HCT116 (cell line): ENCODE measurements around the gene COL3A1. TPM values are rescaled to one million over a fixed set of nuclear protein-coding genes. Genes with fewer than 3 reads are reported as not detected.

Source experiments
- ATAC-seq: fragments of 200-7000 bp; cut with Tn5 transposase; 2 replicates; pipeline ENCODE4 v1.9.1; 2020; ENCODE audit warnings: mild to moderate bottlenecking, moderate library complexity
- BruUV-seq: library from RNA; stranded (reverse); fragments of 400-500 nt; replicated peaks from 2 replicates; lab custom pipeline; 2021; lab: Mats Ljungman, UMichigan
- CTCF ChIA-PET: fragments of 300-600 bp; sonication (Branson Sonifier 250); formaldehyde crosslinking; loops from one replicate; lab custom pipeline; 2021; ENCODE audit warnings: antibody characterized with exemption; lab: Charles Lee
- POLR2A ChIA-PET: fragments of 300-600, 350-600 bp; sonication (Branson Sonifier 250); formaldehyde crosslinking; loops from one replicate; lab custom pipeline; 2021; ENCODE audit warnings: antibody characterized with exemption; lab: Charles Lee
- RAD21 ChIA-PET, 2 experiments: fragments of 300-600 bp; sonication (Branson Sonifier 250); formaldehyde crosslinking; loops; one replicate each; lab custom pipeline; 2023; ENCODE audit warnings: low total read pairs in 2 of 2; ENCODE audit not compliant: uncharacterized antibody in 2 of 2, unreplicated experiment in 2 of 2, low non-redundant PET in 1 of 2; lab: Charles Lee
- DNase-seq: peaks from one replicate; pipeline ENCODE4 v3.0.0-alpha.2; 2010; ENCODE audit warnings: low read depth, low spot score
- H2AFZ ChIP-seq: fragments of 200-600 bp; shearing (Covaris generic), sonication (generic); 2 replicates; pipeline ENCODE4 v1.6.1; 2017; ENCODE audit warnings: low read depth, mixed run types, mixed read lengths, antibody characterized with exemption, low read length; ENCODE audit not compliant: poor library complexity, severe bottlenecking
- H3K27ac ChIP-seq: 2 replicates; pipeline ENCODE4 v1.5.1; 2012; ENCODE audit warnings: low read depth, low read length
- H3K27me3 ChIP-seq: fragments of 200-600 bp; sonication (generic); 2 replicates; pipeline ENCODE4 v1.6.1; 2016; ENCODE audit warnings: mixed run types, low read length, mixed read lengths; ENCODE audit not compliant: insufficient read depth
- H3K36me3 ChIP-seq, 2 experiments: fragments of 200-500 bp in 1 of 2; fragments of 200-600 bp in 1 of 2; sonication (Bioruptor generic) in 1 of 2; sonication (generic) in 1 of 2; 2 replicates each; pipeline versions ENCODE4 v1.5.1 to v1.6.1; 2014 to 2016; ENCODE audit warnings: low read length in 2 of 2, inconsistent platforms in 1 of 2, mixed read lengths in 1 of 2, mixed run types in 1 of 2; ENCODE audit not compliant: insufficient read depth in 2 of 2, control insufficient read depth in 1 of 2
- H3K4me1 ChIP-seq, 2 experiments: fragments of 200-600 bp in 1 of 2; sonication (generic) in 1 of 2; 2 replicates each; pipeline versions ENCODE4 v1.5.1 to v1.6.1; 2012 to 2017; ENCODE audit warnings: low read length in 2 of 2, inconsistent platforms in 1 of 2, mild to moderate bottlenecking in 1 of 2, mixed read lengths in 1 of 2, mixed run types in 1 of 2, moderate library complexity in 1 of 2; ENCODE audit not compliant: insufficient read depth in 2 of 2, control insufficient read depth in 1 of 2
- H3K4me2 ChIP-seq: fragments of 200-600 bp; sonication (generic); 2 replicates; pipeline ENCODE4 v1.6.1; 2017; ENCODE audit warnings: mixed run types, low read length, mixed read lengths
- H3K4me3 ChIP-seq, 2 experiments: fragments of 200-600 bp in 1 of 2; sonication (generic) in 1 of 2; replicated peaks in 1 of 2; 2 replicates each; pipeline ENCODE4 v1.5.1; 2011 to 2016; ENCODE audit warnings: low read length in 2 of 2, control low read depth in 1 of 2, low read depth in 1 of 2, mild to moderate bottlenecking in 1 of 2, mixed read lengths in 1 of 2, mixed run types in 1 of 2
- H3K79me2 ChIP-seq: fragments of 200-600 bp; sonication (generic); 2 replicates; pipeline ENCODE4 v1.6.1; 2017; ENCODE audit warnings: mild to moderate bottlenecking, mixed run types, low read length, moderate library complexity, mixed read lengths; ENCODE audit not compliant: insufficient read depth
- H3K9ac ChIP-seq: fragments of 200-600 bp; sonication (generic); 2 replicates; pipeline ENCODE4 v1.6.1; 2016; ENCODE audit warnings: low read length, mixed read lengths
- H3K9me2 ChIP-seq: fragments of 200-600 bp; sonication (generic), shearing (Covaris generic); 2 replicates; pipeline ENCODE4 v1.6.1; 2017; ENCODE audit warnings: mixed run types, mild to moderate bottlenecking, moderate library complexity; ENCODE audit not compliant: insufficient read depth
- H3K9me3 ChIP-seq, 2 experiments: fragments of 200-500 bp in 1 of 2; fragments of 200-600 bp in 1 of 2; sonication (Bioruptor generic) in 1 of 2; sonication (generic) in 1 of 2; 2 replicates each; pipeline ENCODE4 v1.6.1; 2014 to 2017; ENCODE audit warnings: low read length in 2 of 2, mixed read lengths in 2 of 2, inconsistent platforms in 1 of 2, low read depth in 1 of 2, mild to moderate bottlenecking in 1 of 2, mixed run types in 1 of 2, moderate library complexity in 1 of 2; ENCODE audit not compliant: control insufficient read depth in 1 of 2, insufficient read depth in 1 of 2
- H4K20me1 ChIP-seq: fragments of 200-600 bp; sonication (generic), shearing (Covaris generic); 2 replicates; pipeline ENCODE4 v1.6.1; 2017; ENCODE audit warnings: mixed run types, mild to moderate bottlenecking, moderate library complexity; ENCODE audit not compliant: insufficient read depth
- CBX3 ChIP-seq: IDR thresholded peaks from 2 replicates; pipeline ENCODE4 v1.6.1; 2012; ENCODE audit warnings: low read depth
- CEBPB ChIP-seq: IDR thresholded peaks from 2 replicates; pipeline ENCODE4 v1.6.1; 2012; ENCODE audit warnings: low read depth
- EGR1 ChIP-seq: IDR thresholded peaks from 2 replicates; pipeline ENCODE4 v1.6.1; 2012; ENCODE audit warnings: low read depth
- ELF1 ChIP-seq: IDR thresholded peaks from 2 replicates; pipeline ENCODE4 v1.6.1; 2012; ENCODE audit warnings: low read depth, borderline replicate concordance
- EZH2phosphoT487 ChIP-seq: fragments of 200-600 bp; IDR thresholded peaks from 2 replicates; pipeline ENCODE4 v1.6.1; 2018; ENCODE audit warnings: antibody characterized with exemption, borderline replicate concordance
- JUND ChIP-seq: IDR thresholded peaks from 2 replicates; pipeline ENCODE4 v1.6.1; 2012
- POLR2A ChIP-seq: IDR thresholded peaks from 2 replicates; pipeline ENCODE4 v1.7.0; 2011; ENCODE audit warnings: borderline replicate concordance; ENCODE audit not compliant: insufficient read depth, insufficient read length; ENCODE audit errors: extremely low read depth
- POLR2AphosphoS5 ChIP-seq: IDR thresholded peaks from 2 replicates; pipeline ENCODE4 v1.6.1; 2011; ENCODE audit warnings: mild to moderate bottlenecking, low read depth, low read length, moderate library complexity
- RAD21 ChIP-seq: IDR thresholded peaks from 2 replicates; pipeline ENCODE4 v1.6.1; 2012; ENCODE audit warnings: low read depth, mild to moderate bottlenecking
- SP1 ChIP-seq: IDR thresholded peaks from 2 replicates; pipeline ENCODE4 v1.6.1; 2012; ENCODE audit warnings: low read depth
- SRF ChIP-seq: IDR thresholded peaks from 2 replicates; pipeline ENCODE4 v1.6.1; 2012; ENCODE audit warnings: low read depth
- YY1 ChIP-seq: IDR thresholded peaks from 2 replicates; pipeline ENCODE4 v1.6.1; 2011; ENCODE audit warnings: low read length, low read depth, moderate library complexity, mild to moderate bottlenecking; ENCODE audit not compliant: insufficient replicate concordance; ENCODE audit errors: extremely low read depth
- ZFX ChIP-seq: fragments of 450-650 bp; IDR thresholded peaks from 2 replicates; pipeline ENCODE4 v1.6.1; 2017
- ZNF274 ChIP-seq: fragments of 200-500 bp; sonication (Bioruptor generic); IDR thresholded peaks from 2 replicates; pipeline ENCODE4 v1.6.1; 2014; ENCODE audit warnings: mild to moderate bottlenecking, low read depth, low read length, inconsistent platforms
- intact Hi-C: fragments of 100-400 bp; cut with micrococcal nuclease; formaldehyde crosslinking; loops from 2 replicates; pipeline ENCODE4 v1.10.0; 2022
- total RNA-seq: library from RNA; stranded (reverse); gene quantifications from one replicate; pipeline ENCODE4 v1.2.1, GENCODE V29; 2021; ENCODE audit not compliant: unreplicated experiment
- TF ChIP-seq, protein P1 (sequence below), 3 experiments: fragments of 200-600 bp in 1 of 3; sonication (generic) in 1 of 3; IDR thresholded peaks in 2 of 3; conservative IDR thresholded peaks in 1 of 3; 2 replicates each; pipeline ENCODE4 v1.5.1; 2012 to 2017; ENCODE audit warnings: low read depth in 2 of 3, low read length in 2 of 3, antibody characterized with exemption in 1 of 3, borderline replicate concordance in 1 of 3, control low read depth in 1 of 3, mild to moderate bottlenecking in 1 of 3, mixed read lengths in 1 of 3, mixed run types in 1 of 3, moderate library complexity in 1 of 3; ENCODE audit not compliant: insufficient read depth in 1 of 3
- TF ChIP-seq, protein P2 (sequence below): IDR thresholded peaks from 2 replicates; pipeline ENCODE4 v1.6.1; 2012
- TF ChIP-seq, protein P3 (sequence below): IDR thresholded peaks from 2 replicates; pipeline ENCODE4 v1.6.1; 2011; ENCODE audit warnings: mild to moderate bottlenecking, low read length, moderate library complexity; ENCODE audit not compliant: insufficient replicate concordance; ENCODE audit errors: extremely low read depth
- TF ChIP-seq, protein P4 (sequence below): IDR thresholded peaks from 2 replicates; pipeline ENCODE4 v1.6.1; 2012

The COL3A1 gene
- total RNA-seq, 1 experiment from 2014 or later = 1.0 TPM

DNA sequence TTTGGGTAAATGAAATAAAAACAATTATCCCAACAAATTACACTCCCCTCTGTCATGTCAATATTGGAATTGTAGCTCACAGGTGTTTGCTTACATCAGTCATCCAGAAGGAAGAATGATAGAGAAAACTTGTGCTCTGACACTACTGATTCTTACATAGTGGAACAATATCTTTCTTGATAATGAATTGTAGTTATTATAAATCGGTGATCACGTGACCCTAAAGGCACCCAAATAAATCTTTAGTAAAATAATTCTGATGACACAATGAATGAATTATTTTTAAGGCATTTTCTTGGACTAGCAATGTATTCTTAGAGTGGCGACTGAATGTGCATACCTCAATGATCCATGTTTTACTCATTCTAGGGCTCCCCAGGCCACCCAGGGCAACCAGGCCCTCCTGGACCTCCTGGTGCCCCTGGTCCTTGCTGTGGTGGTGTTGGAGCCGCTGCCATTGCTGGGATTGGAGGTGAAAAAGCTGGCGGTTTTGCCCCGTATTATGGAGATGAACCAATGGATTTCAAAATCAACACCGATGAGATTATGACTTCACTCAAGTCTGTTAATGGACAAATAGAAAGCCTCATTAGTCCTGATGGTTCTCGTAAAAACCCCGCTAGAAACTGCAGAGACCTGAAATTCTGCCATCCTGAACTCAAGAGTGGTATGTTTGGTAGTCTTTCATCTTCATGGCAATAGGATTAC is 34.5 kb downstream of the COL3A1 start:
- DNase-seq = no peak
- no peaks in the 10 kb centered on the region for H3K9me3 ChIP-seq
- ChIA-PET CTCF (no interaction called here), RAD21 (no interaction called here), POLR2A (no interaction called here)
- H3K4me2 ChIP-seq = no peak overlapping the region
- no peak overlapping the region for H3K27ac ChIP-seq
- TF ChIP-seq, protein P1, sequence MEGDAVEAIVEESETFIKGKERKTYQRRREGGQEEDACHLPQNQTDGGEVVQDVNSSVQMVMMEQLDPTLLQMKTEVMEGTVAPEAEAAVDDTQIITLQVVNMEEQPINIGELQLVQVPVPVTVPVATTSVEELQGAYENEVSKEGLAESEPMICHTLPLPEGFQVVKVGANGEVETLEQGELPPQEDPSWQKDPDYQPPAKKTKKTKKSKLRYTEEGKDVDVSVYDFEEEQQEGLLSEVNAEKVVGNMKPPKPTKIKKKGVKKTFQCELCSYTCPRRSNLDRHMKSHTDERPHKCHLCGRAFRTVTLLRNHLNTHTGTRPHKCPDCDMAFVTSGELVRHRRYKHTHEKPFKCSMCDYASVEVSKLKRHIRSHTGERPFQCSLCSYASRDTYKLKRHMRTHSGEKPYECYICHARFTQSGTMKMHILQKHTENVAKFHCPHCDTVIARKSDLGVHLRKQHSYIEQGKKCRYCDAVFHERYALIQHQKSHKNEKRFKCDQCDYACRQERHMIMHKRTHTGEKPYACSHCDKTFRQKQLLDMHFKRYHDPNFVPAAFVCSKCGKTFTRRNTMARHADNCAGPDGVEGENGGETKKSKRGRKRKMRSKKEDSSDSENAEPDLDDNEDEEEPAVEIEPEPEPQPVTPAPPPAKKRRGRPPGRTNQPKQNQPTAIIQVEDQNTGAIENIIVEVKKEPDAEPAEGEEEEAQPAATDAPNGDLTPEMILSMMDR (IDR thresholded peaks at IDR 0.05 in 2 of 3, conservative IDR thresholded peaks at IDR 0.05 in 1 of 3; ENCODE audit: borderline replicate concordance in 1 of 3, insufficient read depth in 1 of 3, low read depth in 2 of 3, low read length in 2 of 3) = no peak
- TF ChIP-seq ELF1 (no peak), ZNF274 (no peak)
- TF ChIP-seq, protein P2, sequence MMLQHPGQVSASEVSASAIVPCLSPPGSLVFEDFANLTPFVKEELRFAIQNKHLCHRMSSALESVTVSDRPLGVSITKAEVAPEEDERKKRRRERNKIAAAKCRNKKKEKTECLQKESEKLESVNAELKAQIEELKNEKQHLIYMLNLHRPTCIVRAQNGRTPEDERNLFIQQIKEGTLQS = no peak
- H2AFZ ChIP-seq = no peak overlapping the region
- no peaks in the 10 kb centered on the region for H4K20me1 ChIP-seq
- no peak for ATAC-seq
- BruUV-seq = no TSS peak
- no peaks in the 10 kb centered on the region for H3K9me2 ChIP-seq
- no peaks in the 10 kb centered on the region for H3K4me1 ChIP-seq
- H3K4me3 ChIP-seq = no peak overlapping the region
- H3K36me3 ChIP-seq = no peaks in the 10 kb centered on the region
- intact Hi-C loops = no loop called here
- no peaks in the 10 kb centered on the region for H3K79me2 ChIP-seq
- no peak overlapping the region for H3K9ac ChIP-seq
- H3K27me3 ChIP-seq = no peaks in the 10 kb centered on the region

DNA sequence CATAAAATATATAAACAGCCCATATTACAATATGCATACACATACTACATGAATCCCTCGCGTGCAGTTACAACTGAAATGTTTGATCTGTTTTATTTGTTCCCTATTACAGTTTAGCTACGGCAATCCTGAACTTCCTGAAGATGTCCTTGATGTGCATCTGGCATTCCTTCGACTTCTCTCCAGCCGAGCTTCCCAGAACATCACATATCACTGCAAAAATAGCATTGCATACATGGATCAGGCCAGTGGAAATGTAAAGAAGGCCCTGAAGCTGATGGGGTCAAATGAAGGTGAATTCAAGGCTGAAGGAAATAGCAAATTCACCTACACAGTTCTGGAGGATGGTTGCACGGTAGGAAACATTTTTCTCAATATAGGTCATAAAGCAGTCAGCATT is 36.4 kb downstream of the COL3A1 start:
- Histone ChIP-seq H3K9me3 (no peaks in the 10 kb centered on the region), H3K9me2 (no peaks in the 10 kb centered on the region), H4K20me1 (no peaks in the 10 kb centered on the region), H3K4me2 (no peak overlapping the region), H3K36me3 (no peaks in the 10 kb centered on the region), H3K27me3 (no peaks in the 10 kb centered on the region), H3K79me2 (no peaks in the 10 kb centered on the region), H3K27ac (no peak overlapping the region), H3K4me3 (no peak overlapping the region), H2AFZ (no peak overlapping the region), H3K9ac (no peak overlapping the region), H3K4me1 (no peaks in the 10 kb centered on the region)
- ChIA-PET CTCF (no interaction called here), POLR2A (no interaction called here), RAD21 (no interaction called here)
- no TSS peak for BruUV-seq
- intact Hi-C loops = no loop called here
- DNase-seq (no peak), ATAC-seq (no peak)
- TF ChIP-seq EZH2phosphoT487 (no peak), ZFX (no peak), CEBPB (no peak), POLR2A (no peak), CBX3 (no peak), SRF (no peak), POLR2AphosphoS5 (no peak), JUND (no peak), ZNF274 (no peak), SP1 (no peak), YY1 (no peak), EGR1 (no peak), RAD21 (no peak)
- TF ChIP-seq, protein P3, sequence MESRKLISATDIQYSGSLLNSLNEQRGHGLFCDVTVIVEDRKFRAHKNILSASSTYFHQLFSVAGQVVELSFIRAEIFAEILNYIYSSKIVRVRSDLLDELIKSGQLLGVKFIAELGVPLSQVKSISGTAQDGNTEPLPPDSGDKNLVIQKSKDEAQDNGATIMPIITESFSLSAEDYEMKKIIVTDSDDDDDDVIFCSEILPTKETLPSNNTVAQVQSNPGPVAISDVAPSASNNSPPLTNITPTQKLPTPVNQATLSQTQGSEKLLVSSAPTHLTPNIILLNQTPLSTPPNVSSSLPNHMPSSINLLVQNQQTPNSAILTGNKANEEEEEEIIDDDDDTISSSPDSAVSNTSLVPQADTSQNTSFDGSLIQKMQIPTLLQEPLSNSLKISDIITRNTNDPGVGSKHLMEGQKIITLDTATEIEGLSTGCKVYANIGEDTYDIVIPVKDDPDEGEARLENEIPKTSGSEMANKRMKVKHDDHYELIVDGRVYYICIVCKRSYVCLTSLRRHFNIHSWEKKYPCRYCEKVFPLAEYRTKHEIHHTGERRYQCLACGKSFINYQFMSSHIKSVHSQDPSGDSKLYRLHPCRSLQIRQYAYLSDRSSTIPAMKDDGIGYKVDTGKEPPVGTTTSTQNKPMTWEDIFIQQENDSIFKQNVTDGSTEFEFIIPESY = no peak
- TF ChIP-seq, protein P4, sequence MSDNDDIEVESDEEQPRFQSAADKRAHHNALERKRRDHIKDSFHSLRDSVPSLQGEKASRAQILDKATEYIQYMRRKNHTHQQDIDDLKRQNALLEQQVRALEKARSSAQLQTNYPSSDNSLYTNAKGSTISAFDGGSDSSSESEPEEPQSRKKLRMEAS = no peak
